Spinal cord (tissue), 10 donors: ENCODE measurements around the gene MMS19. TPM values are rescaled to one million over a fixed set of nuclear protein-coding genes. Genes with fewer than 3 reads are reported as not detected.

Experiments used
- DNase-seq, 6 donors: peaks; one replicate each; pipeline versions ENCODE4 v3.0.0 to v3.0.0-alpha.2; 2013 to 2015; ENCODE audit warnings: low spot score in 6 of 6, low read depth in 4 of 6
- H3K27ac ChIP-seq: one replicate; pipeline ENCODE4 v1.5.1; 2013; ENCODE audit warnings: low read depth, low read length, control low read depth
- H3K27me3 ChIP-seq: one replicate; pipeline ENCODE4 v1.6.1; 2013; ENCODE audit warnings: low read length; ENCODE audit not compliant: control insufficient read depth, insufficient read depth
- H3K36me3 ChIP-seq: one replicate; pipeline ENCODE4 v1.6.1; 2013; ENCODE audit warnings: low read length; ENCODE audit not compliant: control insufficient read depth, insufficient read depth
- H3K4me1 ChIP-seq: one replicate; pipeline ENCODE4 v1.6.1; 2013; ENCODE audit warnings: low read length; ENCODE audit not compliant: control insufficient read depth, insufficient read depth
- H3K4me3 ChIP-seq: one replicate; pipeline ENCODE4 v1.5.1; 2013; ENCODE audit warnings: low read depth, low read length, control low read depth
- H3K9me3 ChIP-seq: one replicate; pipeline ENCODE4 v1.6.1; 2013; ENCODE audit warnings: low read length; ENCODE audit not compliant: control insufficient read depth, insufficient read depth
- WGBS: methylation state at CpG from one replicate; pipeline ENCODE4 v1.1.5; 2013; ENCODE audit warnings: missing lambda C conversion rate; ENCODE audit not compliant: insufficient coverage; 5-methylcytosine and 5-hydroxymethylcytosine counted together
- long read RNA-seq, 4 donors: transcript quantifications; one replicate each; lab custom pipeline, GENCODE V29; 2026
- polyA plus RNA-seq, 2 donors: library from polyadenylated mRNA; unstranded; fragments of 120-200 nt; gene quantifications; one replicate each; pipeline ENCODE4 v1.2.1, GENCODE V29; 2013; ENCODE audit not compliant: insufficient read length in 2 of 2
- total RNA-seq, 2 donors: library from RNA; depleted of rRNA in 1 of 2; stranded (reverse); fragments of 120-200 nt in 1 of 2; fragments of >200 nt in 1 of 2; gene quantifications; one replicate each; pipeline versions ENCODE4 v1.2.3 to v1.2.4, GENCODE V29; 2013 to 2014
- donor health status: healthy.

Gene MMS19
- total RNA-seq (10 to 100 TPM; 63.6 to 68.9 TPM), polyA plus RNA-seq (10 to 100 TPM; 68.9 to 84.3 TPM)
- long read RNA-seq, donor 1, partial matches to known transcripts, result 6 of 10 reads
- long read RNA-seq, donor 1, other reads (novel, unspliced or antisense), result 0 of 10 reads
- long read RNA-seq, donor 2, partial matches to known transcripts, result 0 of 2 reads
- long read RNA-seq, donor 2, other reads (novel, unspliced or antisense), result 0 of 2 reads
- long read RNA-seq, donor 3, partial matches to known transcripts, result 0 of 8 reads
- long read RNA-seq, donor 3, other reads (novel, unspliced or antisense), result 5 of 8 reads
- long read RNA-seq, donor 4, partial matches to known transcripts, result 18 of 82 reads
- long read RNA-seq, donor 4, other reads (novel, unspliced or antisense), result 58 of 82 reads

- peaks cover 31% of the 10 kb centered on the region for H3K4me1 ChIP-seq
- DNase-seq, result peak; percentile 92 to 99 (median 96)
- no peaks in the 10 kb centered on the region for H3K9me3 ChIP-seq
These were observed at the start of gene MMS19 for GRCh38 chr10:97498076-97498840. Gene MMS19 (minus strand): TSS chr10:97498422. CDS start chr10:97498384, 38 bp downstream.

GRCh38 chr10:97547962-97548361, 49.7 kb upstream of the MMS19 start:
- Histone ChIP-seq H3K36me3 (no peaks in the 10 kb centered on the region), H3K27ac (no peak overlapping the region), H3K9me3 (no peaks in the 10 kb centered on the region), H3K4me3 (no peak overlapping the region), H3K27me3 (no peaks in the 10 kb centered on the region), H3K4me1 (peaks cover 51% of the 10 kb centered on the region)
- peak in 1 of 6 donors; percentile 32 for DNase-seq
- 46% methylated on average over 2 of the region's 4 CpGs for WGBS

More at GRCh38 chr10:97498076-97498840, at the start of gene MMS19:
- Histone ChIP-seq H3K4me3 (peak within 1 kb of the TSS; percentile 100), H3K36me3 (no peaks in the 10 kb centered on the region), H3K27me3 (peaks cover 11% of the 10 kb centered on the region), H3K27ac (peak within 1 kb of the TSS; percentile 96)
- under 1% methylated on average over 73 of the region's 73 CpGs for WGBS

GRCh38 chr10:97547271-97547600, 49.0 kb upstream of the MMS19 start:
- H3K36me3 ChIP-seq, result no peaks in the 10 kb centered on the region
- 43% methylated on average over 4 of the region's 4 CpGs for WGBS
- no peak overlapping the region for H3K27ac ChIP-seq

GRCh38 chr10:97546456-97547270, 48.4 kb upstream of the MMS19 start:
- no peak overlapping the region for H3K4me3 ChIP-seq
- H3K9me3 ChIP-seq, result no peaks in the 10 kb centered on the region
- no peaks in the 10 kb centered on the region for H3K27me3 ChIP-seq
- WGBS, result 85% methylated on average over 10 of the region's 18 CpGs
- no peak overlapping the region for H3K27ac ChIP-seq
- peaks cover 64% of the 10 kb centered on the region for H3K4me1 ChIP-seq
- DNase-seq, result no peak
- H3K36me3 ChIP-seq, result no peaks in the 10 kb centered on the region

More at GRCh38 chr10:97547271-97547600, 49.0 kb upstream of the MMS19 start:
- no peak for DNase-seq
- Histone ChIP-seq H3K4me3 (no peak overlapping the region), H3K4me1 (peaks cover 58% of the 10 kb centered on the region), H3K27me3 (no peaks in the 10 kb centered on the region), H3K9me3 (no peaks in the 10 kb centered on the region)

GRCh38 chr10:97543025-97543546, 44.9 kb upstream of the MMS19 start:
- H3K4me1 ChIP-seq, result peaks cover 58% of the 10 kb centered on the region
- no peaks in the 10 kb centered on the region for H3K9me3 ChIP-seq
- H3K4me3 ChIP-seq, result no peak overlapping the region
- H3K27ac ChIP-seq, result peak overlapping the region; percentile 44
- WGBS, result 69% methylated on average over 10 of the region's 10 CpGs
- DNase-seq, result peak in 1 of 6 donors; percentile 43
- H3K36me3 ChIP-seq, result no peaks in the 10 kb centered on the region
- no peaks in the 10 kb centered on the region for H3K27me3 ChIP-seq

GRCh38 chr10:97542169-97543024, 44.2 kb upstream of the MMS19 start:
- Histone ChIP-seq H3K36me3 (no peaks in the 10 kb centered on the region), H3K27ac (peak overlapping the region; percentile 75), H3K9me3 (no peaks in the 10 kb centered on the region), H3K27me3 (no peaks in the 10 kb centered on the region), H3K4me1 (peaks cover 53% of the 10 kb centered on the region), H3K4me3 (no peak overlapping the region)
- peak in 2 of 6 donors; percentile 25 to 58 for DNase-seq
- WGBS, result 64% methylated on average over 8 of the region's 9 CpGs

GRCh38 chr10:97540669-97541500, 42.7 kb upstream of the MMS19 start:
- H3K9me3 ChIP-seq, result no peaks in the 10 kb centered on the region
- no peak overlapping the region for H3K4me3 ChIP-seq
- WGBS, result 87% methylated on average over 11 of the region's 14 CpGs
- no peak for DNase-seq
- H3K4me1 ChIP-seq, result peaks cover 43% of the 10 kb centered on the region
- no peaks in the 10 kb centered on the region for H3K36me3 ChIP-seq
- H3K27ac ChIP-seq, result no peak overlapping the region
- H3K27me3 ChIP-seq, result no peaks in the 10 kb centered on the region

GRCh38 chr10:97539523-97540200, 41.4 kb upstream of the MMS19 start:
- H3K27ac ChIP-seq, result peak overlapping the region; percentile 25
- peaks cover 48% of the 10 kb centered on the region for H3K4me1 ChIP-seq

More at GRCh38 chr10:97539523-97540200, 41.4 kb upstream of the MMS19 start:
- Histone ChIP-seq H3K9me3 (no peaks in the 10 kb centered on the region), H3K36me3 (no peaks in the 10 kb centered on the region), H3K27me3 (no peaks in the 10 kb centered on the region), H3K4me3 (no peak overlapping the region)
- 24% methylated on average over 3 of the region's 6 CpGs for WGBS
- DNase-seq, result peak in 1 of 6 donors; percentile 45
